ENCODE measurements around the gene HFE. TPM values are rescaled to one million over a fixed set of nuclear protein-coding genes. Genes with fewer than 3 reads are reported as not detected.

Gene HFE
- total and polyA plus RNA-seq, 10 of the 15 experiments (the other 5 are each of a cell fraction or from before 2014, with no cell fraction given): 0.52 to 5.9 (median 1.7) TPM

- TF ChIP-seq, protein P1, sequence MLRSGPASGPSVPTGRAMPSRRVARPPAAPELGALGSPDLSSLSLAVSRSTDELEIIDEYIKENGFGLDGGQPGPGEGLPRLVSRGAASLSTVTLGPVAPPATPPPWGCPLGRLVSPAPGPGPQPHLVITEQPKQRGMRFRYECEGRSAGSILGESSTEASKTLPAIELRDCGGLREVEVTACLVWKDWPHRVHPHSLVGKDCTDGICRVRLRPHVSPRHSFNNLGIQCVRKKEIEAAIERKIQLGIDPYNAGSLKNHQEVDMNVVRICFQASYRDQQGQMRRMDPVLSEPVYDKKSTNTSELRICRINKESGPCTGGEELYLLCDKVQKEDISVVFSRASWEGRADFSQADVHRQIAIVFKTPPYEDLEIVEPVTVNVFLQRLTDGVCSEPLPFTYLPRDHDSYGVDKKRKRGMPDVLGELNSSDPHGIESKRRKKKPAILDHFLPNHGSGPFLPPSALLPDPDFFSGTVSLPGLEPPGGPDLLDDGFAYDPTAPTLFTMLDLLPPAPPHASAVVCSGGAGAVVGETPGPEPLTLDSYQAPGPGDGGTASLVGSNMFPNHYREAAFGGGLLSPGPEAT (IDR thresholded peaks at IDR 0.05; ENCODE audit: low read depth): peak; percentile 54; the same call in 1 of the 2 replicates
- TF ChIP-seq HDGF (IDR thresholded peaks at IDR 0.05): no peak
- no peak for TF ChIP-seq HCFC1 (IDR thresholded peaks at IDR 0.05; ENCODE audit: low read length)
- peak; percentile 40; the same call in 1 of the 2 replicates for TF ChIP-seq ATF7 (IDR thresholded peaks at IDR 0.05; ENCODE audit: low read depth)
- TF ChIP-seq MTA2 (IDR thresholded peaks at IDR 0.05; ENCODE audit: low read depth): peak; percentile 74
- TF ChIP-seq, protein P2, sequence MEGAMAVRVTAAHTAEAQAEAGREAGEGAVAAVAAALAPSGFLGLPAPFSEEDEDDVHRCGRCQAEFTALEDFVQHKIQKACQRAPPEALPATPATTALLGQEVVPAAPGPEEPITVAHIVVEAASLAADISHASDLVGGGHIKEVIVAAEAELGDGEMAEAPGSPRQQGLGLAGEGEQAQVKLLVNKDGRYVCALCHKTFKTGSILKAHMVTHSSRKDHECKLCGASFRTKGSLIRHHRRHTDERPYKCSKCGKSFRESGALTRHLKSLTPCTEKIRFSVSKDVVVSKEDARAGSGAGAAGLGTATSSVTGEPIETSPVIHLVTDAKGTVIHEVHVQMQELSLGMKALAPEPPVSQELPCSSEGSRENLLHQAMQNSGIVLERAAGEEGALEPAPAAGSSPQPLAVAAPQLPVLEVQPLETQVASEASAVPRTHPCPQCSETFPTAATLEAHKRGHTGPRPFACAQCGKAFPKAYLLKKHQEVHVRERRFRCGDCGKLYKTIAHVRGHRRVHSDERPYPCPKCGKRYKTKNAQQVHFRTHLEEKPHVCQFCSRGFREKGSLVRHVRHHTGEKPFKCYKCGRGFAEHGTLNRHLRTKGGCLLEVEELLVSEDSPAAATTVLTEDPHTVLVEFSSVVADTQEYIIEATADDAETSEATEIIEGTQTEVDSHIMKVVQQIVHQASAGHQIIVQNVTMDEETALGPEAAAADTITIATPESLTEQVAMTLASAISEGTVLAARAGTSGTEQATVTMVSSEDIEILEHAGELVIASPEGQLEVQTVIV (IDR thresholded peaks at IDR 0.05; ENCODE audit: borderline replicate concordance, partially characterized antibody): no peak
- 0 out of 2 replicates have a peak, but pooled peaks have one; percentile 24 for TF ChIP-seq PAX5 (IDR thresholded peaks at IDR 0.05; ENCODE audit: borderline replicate concordance, low read depth, low read length)
- no peak for TF ChIP-seq NR2C1 (IDR thresholded peaks at IDR 0.05)
- no peak for TF ChIP-seq CBX5 (IDR thresholded peaks at IDR 0.05; ENCODE audit: low read depth)
- TF ChIP-seq, protein P3, sequence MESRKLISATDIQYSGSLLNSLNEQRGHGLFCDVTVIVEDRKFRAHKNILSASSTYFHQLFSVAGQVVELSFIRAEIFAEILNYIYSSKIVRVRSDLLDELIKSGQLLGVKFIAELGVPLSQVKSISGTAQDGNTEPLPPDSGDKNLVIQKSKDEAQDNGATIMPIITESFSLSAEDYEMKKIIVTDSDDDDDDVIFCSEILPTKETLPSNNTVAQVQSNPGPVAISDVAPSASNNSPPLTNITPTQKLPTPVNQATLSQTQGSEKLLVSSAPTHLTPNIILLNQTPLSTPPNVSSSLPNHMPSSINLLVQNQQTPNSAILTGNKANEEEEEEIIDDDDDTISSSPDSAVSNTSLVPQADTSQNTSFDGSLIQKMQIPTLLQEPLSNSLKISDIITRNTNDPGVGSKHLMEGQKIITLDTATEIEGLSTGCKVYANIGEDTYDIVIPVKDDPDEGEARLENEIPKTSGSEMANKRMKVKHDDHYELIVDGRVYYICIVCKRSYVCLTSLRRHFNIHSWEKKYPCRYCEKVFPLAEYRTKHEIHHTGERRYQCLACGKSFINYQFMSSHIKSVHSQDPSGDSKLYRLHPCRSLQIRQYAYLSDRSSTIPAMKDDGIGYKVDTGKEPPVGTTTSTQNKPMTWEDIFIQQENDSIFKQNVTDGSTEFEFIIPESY (IDR thresholded peaks at IDR 0.05): no peak
Measured at GRCh38 chr6:26068036-26068435, 19.2 kb upstream of the HFE start (continued).

All from GM12878 (cell line).